CD4-positive, alpha-beta T cell treated with Interleukin-6 for 4 hours (primary cell): ENCODE data around the gene LCMT1.
"Not testable (repeated sequence)": the region's sequence is repeated elsewhere in the genome, so short reads cannot be mapped to it uniquely, and the experiment has no call there.

Experiments
- DNase-seq: peaks from one replicate; pipeline ENCODE4 v3.0.0-alpha.2; 2020; ENCODE audit warnings: mixed read lengths

LCMT1 gene

GRCh38 chr16:25148568-25149215, 37.1 kb downstream of the LCMT1 start:
- DNase-seq = no peak

- no peak for DNase-seq
Measured at GRCh38 chr16:25151996-25152395, 40.5 kb downstream of the LCMT1 start.

- no peak for DNase-seq
Measured at GRCh38 chr16:25155553-25156460, 44.3 kb downstream of the LCMT1 start.

GRCh38 chr16:25157271-25157875, 45.8 kb downstream of the LCMT1 start:
- DNase-seq = no peak

GRCh38 chr16:25158401-25158800, 46.9 kb downstream of the LCMT1 start:
- DNase-seq = no peak

GRCh38 chr16:25161753-25162367, 50.3 kb downstream of the LCMT1 start:
- no peak for DNase-seq

GRCh38 chr16:25163683-25164082, 52.1 kb downstream of the LCMT1 start:
- DNase-seq = no peak

- no peak for DNase-seq
Measured at GRCh38 chr16:25165284-25165683, 53.7 kb downstream of the LCMT1 start.

- DNase-seq = not testable (repeated sequence)
Measured at GRCh38 chr16:25167920-25168319, 56.4 kb downstream of the LCMT1 start.

GRCh38 chr16:25171390-25171789, 59.8 kb downstream of the LCMT1 start:
- no peak for DNase-seq

- no peak for DNase-seq
Measured at GRCh38 chr16:25172831-25173230, 61.3 kb downstream of the LCMT1 start.

- no peak for DNase-seq
Measured at GRCh38 chr16:25174285-25174684, 62.7 kb downstream of the LCMT1 start.

GRCh38 chr16:25176136-25176535, 64.6 kb downstream of the LCMT1 start:
- peak; percentile 13 for DNase-seq

- no peak for DNase-seq
Measured at GRCh38 chr16:25177512-25177830, 65.9 kb downstream of the LCMT1 start.

GRCh38 chr16:25177831-25178688, 66.5 kb downstream of the LCMT1 start:
- DNase-seq = no peak

GRCh38 chr16:25181236-25181635, 69.7 kb downstream of the LCMT1 start:
- not testable (repeated sequence) for DNase-seq

- DNase-seq = no peak
Measured at GRCh38 chr16:25184771-25185170, 73.2 kb downstream of the LCMT1 start.

GRCh38 chr16:25187491-25187795, 75.9 kb downstream of the LCMT1 start:
- no peak for DNase-seq

- DNase-seq = no peak
Measured at GRCh38 chr16:25189305-25189704, 77.8 kb downstream of the LCMT1 start.

GRCh38 chr16:25192096-25192495, 80.6 kb downstream of the LCMT1 start:
- DNase-seq = no peak

- no peak for DNase-seq
Measured at GRCh38 chr16:25194273-25194878, 82.8 kb downstream of the LCMT1 start.

- DNase-seq = no peak
Measured at GRCh38 chr16:25198021-25198420, 86.5 kb downstream of the LCMT1 start.
